GM19023 (cell line): ENCODE data around the gene RNU6-8.
A peak's percentile ranks its signal among the peaks of the same experiment; 100 is the strongest.

Experiments
- ATAC-seq: cut with Tn5 transposase; IDR thresholded peaks from one replicate; pipeline ENCODE4 v1.9.1; 2021; ENCODE audit warnings: mild to moderate bottlenecking, moderate library complexity; ENCODE audit not compliant: unreplicated experiment

RNU6-8 gene

GRCh38 chr14:32202998-32203882 lies at the start of gene RNU6-8:
TSS of gene RNU6-8 (minus strand) at chr14:32203269.
- ATAC-seq = peak; percentile 67

DNA sequence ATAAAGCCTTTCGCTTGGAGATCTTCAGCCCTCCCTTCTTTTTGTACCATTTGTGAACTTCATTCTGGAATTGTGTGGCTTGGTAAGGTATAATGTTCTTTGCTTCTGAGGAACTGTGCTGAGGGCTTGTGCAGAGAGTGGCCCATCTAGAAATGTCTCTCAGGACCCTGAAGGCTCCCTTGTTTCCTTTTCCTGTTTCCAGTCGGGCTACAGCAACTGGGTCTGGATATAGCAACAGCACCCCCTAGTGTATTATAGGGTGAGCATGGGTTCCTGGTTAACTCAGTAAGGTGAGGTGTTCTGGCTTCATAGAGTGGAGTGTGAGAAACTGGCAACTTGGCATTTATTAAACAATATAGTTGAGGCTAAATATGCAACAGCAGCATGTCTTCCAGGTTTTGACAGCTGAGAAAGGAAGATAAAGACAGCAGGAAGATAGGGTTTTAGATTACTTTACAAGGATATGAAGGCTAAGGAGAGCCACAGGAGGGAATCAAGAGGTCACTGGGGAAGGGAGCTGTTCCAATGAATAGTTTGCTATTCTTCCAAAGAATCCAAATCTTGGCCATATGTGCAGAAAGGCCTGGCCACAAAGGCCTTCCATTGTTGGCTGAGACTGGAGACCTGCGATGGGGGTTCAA lies 49.1 kb upstream of the RNU6-8 start:
- peak; percentile 88 for ATAC-seq

GRCh38 chr14:32251530-32251929 lies 48.5 kb upstream of the RNU6-8 start:
- ATAC-seq = no peak

- no peak for ATAC-seq
These were observed 47.6 kb upstream of the RNU6-8 start for GRCh38 chr14:32250681-32251080.

GRCh38 chr14:32249780-32250179 lies 46.7 kb upstream of the RNU6-8 start:
- ATAC-seq = no peak

- ATAC-seq = no peak
These were observed 46.3 kb upstream of the RNU6-8 start for GRCh38 chr14:32249371-32249770.

- no peak for ATAC-seq
These were observed 43.7 kb upstream of the RNU6-8 start for GRCh38 chr14:32246751-32247150.

DNA sequence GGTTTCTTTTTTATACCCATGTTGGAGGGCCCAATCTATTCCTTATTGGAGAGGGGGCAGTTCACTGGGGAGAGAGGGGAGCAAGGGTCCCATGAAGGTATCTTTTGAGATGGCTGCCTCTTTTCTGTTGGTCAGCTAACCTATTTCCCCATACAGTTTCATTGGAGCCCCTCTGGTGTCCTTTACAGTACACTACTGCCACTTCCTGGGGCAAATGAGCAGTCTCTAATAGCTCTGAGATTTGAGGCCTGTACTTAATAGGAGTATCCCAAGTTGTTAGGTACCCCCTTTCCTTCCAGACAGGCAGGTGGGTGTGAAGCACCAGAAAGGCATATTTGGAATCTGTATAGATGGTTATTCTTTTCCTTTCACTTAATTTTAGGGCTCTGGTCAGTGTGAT lies 41.3 kb upstream of the RNU6-8 start:
- no peak for ATAC-seq

DNA sequence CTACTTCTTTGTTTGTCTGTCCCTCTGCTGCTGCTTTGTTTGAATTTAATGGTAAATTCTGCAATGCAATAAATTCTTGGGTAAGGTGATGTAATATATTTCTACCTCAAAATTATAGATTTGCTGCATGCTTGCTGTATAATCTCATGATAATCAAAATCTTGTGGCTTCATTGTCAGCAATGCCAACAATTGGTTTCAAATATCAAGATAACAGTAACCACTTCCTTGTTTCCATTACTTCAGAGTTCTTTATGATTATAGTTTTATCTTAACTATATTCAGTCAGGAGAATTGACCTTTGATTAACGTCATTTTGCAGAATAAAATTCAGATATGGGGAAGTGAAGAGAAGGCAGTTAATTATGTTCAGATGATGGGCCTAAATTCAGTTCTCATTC lies 30.2 kb upstream of the RNU6-8 start:
- no peak for ATAC-seq

DNA sequence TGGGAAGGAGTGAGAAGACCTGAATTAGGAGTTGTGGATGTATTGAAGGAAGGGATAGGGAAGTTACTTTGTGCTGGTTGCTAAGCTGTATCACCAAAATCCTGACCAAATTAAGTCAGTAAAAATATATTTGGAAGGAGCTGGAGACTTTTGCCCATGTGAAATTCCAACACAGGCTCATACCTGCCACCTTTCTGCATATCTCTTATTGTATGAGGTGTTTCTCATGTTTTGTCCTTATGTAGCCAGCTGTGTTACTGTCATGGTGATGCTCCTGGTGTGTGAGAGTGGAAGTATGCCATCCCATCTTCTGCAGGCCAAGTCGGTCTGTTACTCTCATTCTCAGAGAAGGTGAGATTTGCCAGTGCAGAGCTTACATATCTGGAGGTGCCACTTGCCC lies 29.4 kb upstream of the RNU6-8 start:
- ATAC-seq = no peak

DNA sequence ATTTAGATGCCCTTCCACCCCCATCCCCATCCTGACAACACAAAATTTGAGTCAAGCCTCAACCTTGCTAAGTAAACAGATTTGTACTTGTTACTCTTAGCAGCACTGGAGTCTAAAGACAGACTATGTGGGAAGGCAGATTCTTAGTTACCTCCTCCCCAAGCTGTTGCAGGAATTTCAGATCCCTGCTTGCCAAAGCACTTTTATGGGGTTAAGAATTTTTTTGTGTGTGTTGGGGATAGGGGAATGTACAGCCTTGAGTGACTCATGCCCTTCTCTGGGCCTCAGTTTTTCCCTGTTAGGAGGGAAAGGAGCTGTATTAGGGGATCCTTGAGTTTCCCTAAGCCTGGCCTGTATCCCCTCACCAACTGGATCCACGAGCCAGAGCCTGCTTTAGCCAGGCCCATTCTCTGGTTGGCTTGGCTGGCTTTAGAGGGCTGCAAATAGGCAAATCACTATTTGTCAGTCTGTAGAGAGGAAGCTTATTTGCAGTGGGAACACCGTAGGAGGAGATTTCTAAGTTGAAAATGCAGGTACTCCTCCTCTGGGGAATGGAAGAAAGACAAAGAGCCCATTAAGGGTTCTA lies 27.7 kb upstream of the RNU6-8 start:
- no peak for ATAC-seq

- ATAC-seq = no peak
These were observed 27.1 kb upstream of the RNU6-8 start for GRCh38 chr14:32230181-32230580.

DNA sequence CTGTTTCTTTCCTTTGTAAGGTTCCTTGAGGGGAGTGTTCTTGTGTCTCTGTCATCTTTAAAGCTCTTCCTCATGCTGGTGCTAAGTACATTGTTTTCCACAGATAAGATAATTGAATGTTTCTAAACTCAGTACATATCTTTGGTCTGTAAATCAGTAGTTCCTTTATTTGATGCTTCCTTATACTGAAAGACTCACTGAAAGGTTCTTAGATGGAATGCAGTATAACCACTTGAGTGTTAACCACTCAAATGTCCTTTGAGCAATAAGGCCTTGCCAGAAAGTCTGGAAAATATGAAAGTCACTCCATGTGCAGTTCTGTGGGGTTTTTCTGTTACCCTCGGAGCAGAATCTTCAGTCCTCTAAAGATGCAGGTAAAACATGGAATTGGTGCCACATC lies 23.0 kb upstream of the RNU6-8 start:
- no peak for ATAC-seq

DNA sequence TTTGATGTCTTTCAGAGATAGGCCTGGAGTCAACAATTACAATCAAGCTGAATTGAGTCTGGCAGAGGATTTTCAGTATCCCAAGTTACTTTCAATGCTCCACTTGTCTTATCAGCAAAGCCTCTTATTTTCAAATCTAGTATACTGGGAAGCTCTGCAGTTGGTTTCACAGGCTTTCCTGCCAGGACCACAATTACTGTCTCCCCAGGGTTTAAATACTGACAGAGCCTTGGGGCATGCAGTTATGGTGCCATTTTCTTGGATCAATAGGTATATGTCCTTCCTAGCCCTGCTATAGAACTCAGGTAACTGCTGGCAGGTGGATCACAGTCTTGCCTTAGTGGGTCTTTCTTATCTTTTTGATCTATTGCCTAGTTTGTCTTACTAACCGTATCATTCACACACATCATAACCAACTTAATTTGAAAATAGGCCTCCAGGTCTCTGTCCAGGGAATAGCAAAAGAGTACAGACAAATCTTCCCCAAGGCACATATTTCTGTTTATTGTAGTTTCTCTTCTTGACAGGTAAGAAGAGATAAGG lies 22.4 kb upstream of the RNU6-8 start:
- ATAC-seq = no peak

DNA sequence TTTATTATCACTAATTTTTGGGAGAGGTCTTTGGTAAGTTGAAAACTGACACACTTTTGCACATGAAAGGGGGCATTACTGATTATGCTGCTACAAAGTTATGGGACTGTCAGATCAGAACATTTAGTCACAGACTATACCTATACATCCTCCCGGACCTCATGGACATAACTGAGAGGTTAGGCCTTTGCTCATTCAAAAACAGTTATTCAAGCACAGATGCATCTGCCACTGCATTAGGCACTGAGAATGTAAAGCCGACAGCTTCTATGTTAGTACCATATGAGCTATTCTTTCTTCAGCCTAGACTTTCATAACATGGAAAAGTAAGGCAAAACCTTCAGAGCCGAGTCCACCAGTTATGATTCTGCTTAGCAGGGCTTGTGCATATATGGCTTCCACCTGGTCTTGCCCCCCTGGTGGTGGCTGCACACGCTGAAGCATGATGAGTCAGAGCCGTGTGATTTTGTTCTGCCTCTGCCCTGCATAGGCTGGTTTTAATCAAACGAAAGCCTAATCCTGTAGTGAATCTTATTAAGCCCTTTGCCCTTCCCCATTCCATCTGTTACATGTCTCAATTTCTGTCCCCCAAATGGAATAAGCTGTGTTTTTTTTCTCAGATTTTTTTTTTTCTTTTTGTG lies 21.8 kb upstream of the RNU6-8 start:
- ATAC-seq = no peak

GRCh38 chr14:32217301-32217700 lies 14.2 kb upstream of the RNU6-8 start:
- ATAC-seq = no peak

DNA sequence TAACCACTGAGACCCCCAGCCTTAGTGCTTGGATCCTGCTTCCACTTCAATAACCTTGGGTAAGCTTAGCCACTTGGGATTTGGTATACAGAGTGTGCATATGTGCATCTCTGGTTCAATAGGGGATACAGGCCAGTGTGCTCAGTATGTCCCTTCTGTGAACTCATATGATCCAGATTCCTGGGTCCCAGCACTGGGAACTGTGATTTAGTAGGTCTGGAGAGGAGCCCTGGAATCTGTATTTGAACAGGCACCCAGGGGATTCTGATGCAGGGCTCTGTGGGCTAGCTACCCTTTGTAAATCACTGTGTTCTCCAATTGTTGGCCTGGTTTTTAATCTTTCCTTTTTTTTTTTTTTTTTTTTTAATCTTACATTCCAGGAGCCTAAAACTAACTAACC lies 9.8 kb upstream of the RNU6-8 start:
- ATAC-seq = no peak

DNA sequence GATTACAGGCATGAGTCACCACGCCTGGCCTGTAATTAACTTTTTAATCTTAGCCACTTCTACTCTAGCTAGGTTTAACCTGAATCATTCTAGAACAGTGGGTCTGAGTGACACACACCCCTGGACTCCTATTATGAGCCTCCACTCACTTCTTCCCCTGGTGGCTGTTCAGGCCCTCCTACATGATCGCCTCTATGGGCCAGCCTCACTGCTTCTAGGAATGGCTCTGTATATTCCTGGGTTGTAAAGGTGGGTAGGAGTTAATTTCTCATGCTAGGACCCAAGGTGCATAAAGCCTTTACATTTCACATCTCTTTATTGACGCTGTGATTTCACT lies 8.0 kb upstream of the RNU6-8 start:
- no peak for ATAC-seq

- no peak for ATAC-seq
These were observed 6.4 kb upstream of the RNU6-8 start for GRCh38 chr14:32209471-32209870.

DNA sequence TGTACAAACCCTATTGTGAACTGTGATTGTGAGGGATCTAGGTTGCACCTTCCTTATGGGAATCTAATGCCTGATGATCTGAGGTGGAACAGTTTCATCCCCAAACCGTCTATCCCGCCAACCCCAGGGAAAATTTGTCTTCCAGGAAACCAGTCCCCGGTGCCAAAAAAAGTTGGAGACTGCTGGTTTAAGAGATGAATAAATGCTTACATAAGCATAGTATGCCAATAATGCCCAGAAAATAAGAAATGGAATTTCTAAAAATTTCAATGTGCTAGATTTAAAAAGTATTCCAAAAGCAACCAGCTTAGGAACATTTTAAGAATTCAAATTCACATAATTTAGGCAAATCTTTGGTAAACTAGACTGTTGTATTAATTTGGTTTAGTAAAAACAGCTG lies 5.4 kb upstream of the RNU6-8 start:
- no peak for ATAC-seq

DNA sequence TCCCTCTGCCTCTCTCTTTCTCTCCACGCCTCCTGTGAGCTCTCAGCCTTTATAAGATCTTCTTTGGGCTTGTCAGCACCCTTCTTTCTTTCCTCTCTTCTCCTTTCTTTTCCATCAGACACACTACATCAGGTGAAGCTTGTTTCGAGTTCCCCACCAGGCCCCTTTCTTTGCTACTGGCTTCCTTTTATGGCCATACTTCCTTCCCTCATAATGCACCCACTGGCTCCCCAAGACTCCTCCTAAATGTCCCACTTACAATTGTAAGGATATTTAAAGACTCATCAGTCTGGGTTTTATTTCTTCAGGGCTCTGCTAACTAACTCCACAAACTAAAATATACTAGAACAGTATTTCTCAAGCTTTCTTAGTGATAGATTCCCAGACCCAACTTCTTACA lies 3.5 kb upstream of the RNU6-8 start:
- no peak for ATAC-seq
